Hepatocyte (in vitro differentiated cells): ENCODE measurements around the gene ENO2. TPM values are rescaled to one million over a fixed set of nuclear protein-coding genes. Genes with fewer than 3 reads are reported as not detected.

Experiments used
- DNase-seq: peaks from one replicate; pipeline ENCODE4 v3.0.0-alpha.2; 2016; ENCODE audit warnings: low spot score
- H2AFZ ChIP-seq: fragments of 200-600 bp; sonication (generic); 2 replicates; pipeline ENCODE4 v1.6.0; 2016; ENCODE audit warnings: antibody characterized with exemption, mild to moderate bottlenecking
- H3K27ac ChIP-seq: fragments of 200-600 bp; sonication (generic); 2 replicates; pipeline ENCODE4 v1.5.1; 2016; ENCODE audit warnings: mild to moderate bottlenecking
- H3K27me3 ChIP-seq: fragments of 200-600 bp; sonication (generic); 2 replicates; pipeline ENCODE4 v1.6.1; 2016
- H3K36me3 ChIP-seq: fragments of 200-600 bp; sonication (generic); replicated peaks from 2 replicates; pipeline ENCODE4 v1.5.1; 2016; ENCODE audit warnings: low read depth; ENCODE audit not compliant: insufficient read depth
- H3K4me1 ChIP-seq: fragments of 200-600 bp; sonication (generic); 2 replicates; pipeline ENCODE4 v1.5.1; 2016; ENCODE audit warnings: mild to moderate bottlenecking, moderate library complexity; ENCODE audit not compliant: insufficient read depth
- H3K4me2 ChIP-seq: fragments of 200-600 bp; sonication (generic); 2 replicates; pipeline ENCODE4 v1.6.0; 2016
- H3K4me3 ChIP-seq: fragments of 200-600 bp; sonication (generic); 2 replicates; pipeline ENCODE4 v1.5.1; 2016; ENCODE audit warnings: mild to moderate bottlenecking
- H3K79me2 ChIP-seq: fragments of 200-600 bp; sonication (generic); 2 replicates; pipeline ENCODE4 v1.6.0; 2017; ENCODE audit warnings: mild to moderate bottlenecking
- H3K9me2 ChIP-seq: fragments of 200-600 bp; sonication (generic); replicated peaks from 2 replicates; pipeline ENCODE4 v1.6.0; 2017; ENCODE audit warnings: mild to moderate bottlenecking; ENCODE audit not compliant: insufficient read depth
- H3K9me3 ChIP-seq: fragments of 200-600 bp; sonication (generic); 2 replicates; pipeline ENCODE4 v1.5.1; 2016; ENCODE audit warnings: low read depth, mild to moderate bottlenecking
- H4K20me1 ChIP-seq: fragments of 200-600 bp; sonication (generic); 2 replicates; pipeline ENCODE4 v1.6.0; 2016; ENCODE audit warnings: mild to moderate bottlenecking; ENCODE audit not compliant: insufficient read depth, poor library complexity, severe bottlenecking
- EZH2 ChIP-seq: fragments of 200-600 bp; sonication (generic); IDR thresholded peaks from 2 replicates; pipeline ENCODE4 v1.6.1; 2016; ENCODE audit warnings: antibody characterized with exemption, mild to moderate bottlenecking, borderline replicate concordance
- EZH2phosphoT487 ChIP-seq: fragments of 200-600 bp; sonication (generic); IDR thresholded peaks from one replicate; pipeline ENCODE4 v1.6.1; 2018; ENCODE audit warnings: antibody characterized with exemption, mild to moderate bottlenecking, low read depth, moderate library complexity; ENCODE audit not compliant: unreplicated experiment, severe bottlenecking
- WGBS: methylation state at CpG from one replicate; pipeline ENCODE4 v1.1.6; 2016; ENCODE audit warnings: low lambda C conversion rate; ENCODE audit errors: missing lambda C conversion rate; 5-methylcytosine and 5-hydroxymethylcytosine counted together
- polyA plus RNA-seq: library from polyadenylated mRNA; unstranded; fragments of >200 nt; fragmentation: Nextera tagmentation; extraction: Ambion mirVana; gene quantifications from 2 replicates; pipeline ENCODE4 v1.2.1, GENCODE V29; 2016
- total RNA-seq: library from RNA; depleted of rRNA; stranded (reverse); fragments of >200 nt; gene quantifications from 2 replicates; pipeline ENCODE4 v1.2.3, GENCODE V29; 2014
- TF ChIP-seq, protein P1 (sequence below): fragments of 200-600 bp; sonication (generic); IDR thresholded peaks from 2 replicates; pipeline ENCODE4 v1.5.1; 2016; ENCODE audit warnings: antibody characterized with exemption, mild to moderate bottlenecking; ENCODE audit not compliant: poor library complexity

The ENO2 gene
- total and polyA plus RNA-seq, 2 experiments from 2014 or later: 11.8 to 14.2 TPM

DNA sequence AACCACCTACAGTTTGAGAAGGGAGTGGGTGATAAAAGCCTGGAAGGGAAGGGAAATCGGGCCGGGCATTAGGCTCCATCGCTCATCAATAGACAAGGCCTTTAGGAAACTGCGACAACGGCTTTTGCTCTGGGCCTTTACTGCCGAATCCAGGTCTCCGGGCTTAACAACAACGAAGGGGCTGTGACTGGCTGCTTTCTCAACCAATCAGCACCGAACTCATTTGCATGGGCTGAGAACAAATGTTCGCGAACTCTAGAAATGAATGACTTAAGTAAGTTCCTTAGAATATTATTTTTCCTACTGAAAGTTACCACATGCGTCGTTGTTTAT lies 29.0 kb downstream of the ENO2 start:
- DNase-seq: peak; percentile 91
- no peak overlapping the region for H3K4me3 ChIP-seq

DNA sequence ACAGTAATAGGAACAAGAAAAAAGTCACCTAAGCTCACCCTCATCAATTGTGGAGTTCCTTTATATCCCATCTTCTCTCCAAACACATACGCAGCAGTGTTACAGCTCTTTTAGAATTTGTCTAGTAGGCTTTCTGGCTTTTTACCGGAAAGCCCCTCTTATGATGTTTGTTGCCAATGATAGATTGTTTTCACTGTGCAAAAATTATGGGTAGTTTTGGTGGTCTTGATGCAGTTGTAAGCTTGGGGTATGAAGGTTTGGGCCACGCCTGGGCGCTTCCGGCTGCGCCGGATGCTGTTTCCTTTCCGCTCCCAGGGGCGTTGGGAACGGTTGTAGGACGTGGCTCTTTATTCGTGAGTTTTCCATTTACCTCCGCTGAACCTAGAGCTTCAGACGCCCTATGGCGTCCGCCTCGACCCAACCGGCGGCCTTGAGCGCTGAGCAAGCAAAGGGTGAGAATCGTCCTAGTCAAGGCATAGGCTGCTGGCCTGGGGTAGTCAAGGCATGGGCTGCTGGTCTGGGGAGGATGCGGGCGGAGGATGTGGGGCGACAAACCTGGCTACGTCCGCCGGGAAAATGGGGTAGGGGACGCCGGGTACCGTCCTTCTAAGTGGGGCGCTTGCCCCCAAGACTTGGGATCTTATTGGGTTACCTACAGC lies 29.5 kb downstream of the ENO2 start, which contains the start of the genes C12orf57 and RNU7-1:
Gene C12orf57, plus strand, starts transcription at position 301 of the 659 bp plus-strand sequence. Its CDS starts 100 bp downstream, at position 401.
Gene RNU7-1, plus strand, starts transcription at position 95 of the 659 bp plus-strand sequence.
- no peaks in the 10 kb centered on the region for H4K20me1 ChIP-seq
- peak within 1 kb of the TSS; percentile 42 for H2AFZ ChIP-seq
- H3K4me2 ChIP-seq: peak within 1 kb of the TSS; percentile 88
- peak within 1 kb of the TSS; percentile 48 for H3K4me3 ChIP-seq
- H3K36me3 ChIP-seq: no peaks in the 10 kb centered on the region
- TF ChIP-seq, protein P1, sequence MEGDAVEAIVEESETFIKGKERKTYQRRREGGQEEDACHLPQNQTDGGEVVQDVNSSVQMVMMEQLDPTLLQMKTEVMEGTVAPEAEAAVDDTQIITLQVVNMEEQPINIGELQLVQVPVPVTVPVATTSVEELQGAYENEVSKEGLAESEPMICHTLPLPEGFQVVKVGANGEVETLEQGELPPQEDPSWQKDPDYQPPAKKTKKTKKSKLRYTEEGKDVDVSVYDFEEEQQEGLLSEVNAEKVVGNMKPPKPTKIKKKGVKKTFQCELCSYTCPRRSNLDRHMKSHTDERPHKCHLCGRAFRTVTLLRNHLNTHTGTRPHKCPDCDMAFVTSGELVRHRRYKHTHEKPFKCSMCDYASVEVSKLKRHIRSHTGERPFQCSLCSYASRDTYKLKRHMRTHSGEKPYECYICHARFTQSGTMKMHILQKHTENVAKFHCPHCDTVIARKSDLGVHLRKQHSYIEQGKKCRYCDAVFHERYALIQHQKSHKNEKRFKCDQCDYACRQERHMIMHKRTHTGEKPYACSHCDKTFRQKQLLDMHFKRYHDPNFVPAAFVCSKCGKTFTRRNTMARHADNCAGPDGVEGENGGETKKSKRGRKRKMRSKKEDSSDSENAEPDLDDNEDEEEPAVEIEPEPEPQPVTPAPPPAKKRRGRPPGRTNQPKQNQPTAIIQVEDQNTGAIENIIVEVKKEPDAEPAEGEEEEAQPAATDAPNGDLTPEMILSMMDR: no peak
- no peak for TF ChIP-seq EZH2
- no peak for TF ChIP-seq EZH2phosphoT487
- H3K4me1 ChIP-seq: peaks cover 19% of the 10 kb centered on the region
- peak; percentile 89 for DNase-seq
- peaks cover 28% of the 10 kb centered on the region for H3K79me2 ChIP-seq
- no peaks in the 10 kb centered on the region for H3K9me2 ChIP-seq
- H3K9me3 ChIP-seq: no peaks in the 10 kb centered on the region
- no peaks in the 10 kb centered on the region for H3K27me3 ChIP-seq
- H3K27ac ChIP-seq: peak within 1 kb of the TSS; percentile 81
- under 1% methylated on average over 31 of the region's 31 CpGs for WGBS

More for the DNA sequence above, 29.0 kb downstream of the ENO2 start:
- H3K4me1 ChIP-seq: peaks cover 19% of the 10 kb centered on the region
- 3% methylated on average over 13 of the region's 13 CpGs for WGBS
- H3K36me3 ChIP-seq: no peaks in the 10 kb centered on the region
- peak overlapping the region; percentile 88 for H3K4me2 ChIP-seq
- H3K9me3 ChIP-seq: no peaks in the 10 kb centered on the region
- no peaks in the 10 kb centered on the region for H3K27me3 ChIP-seq
- peaks cover 33% of the 10 kb centered on the region for H3K79me2 ChIP-seq
- no peaks in the 10 kb centered on the region for H4K20me1 ChIP-seq
- peak overlapping the region; percentile 81 for H3K27ac ChIP-seq
- no peak overlapping the region for H2AFZ ChIP-seq
- TF ChIP-seq, protein P1: no peak
- no peak for TF ChIP-seq EZH2phosphoT487
- TF ChIP-seq EZH2: no peak
- no peaks in the 10 kb centered on the region for H3K9me2 ChIP-seq

- peak; percentile 96 for DNase-seq
- Histone ChIP-seq H3K27ac (peak overlapping the region; percentile 81), H3K27me3 (no peaks in the 10 kb centered on the region), H3K79me2 (peaks cover 21% of the 10 kb centered on the region), H3K9me3 (no peaks in the 10 kb centered on the region), H3K36me3 (no peaks in the 10 kb centered on the region), H2AFZ (peak overlapping the region; percentile 42), H3K9me2 (no peaks in the 10 kb centered on the region), H3K4me1 (peaks cover 19% of the 10 kb centered on the region), H4K20me1 (no peaks in the 10 kb centered on the region), H3K4me2 (peak overlapping the region; percentile 88), H3K4me3 (peak overlapping the region; percentile 48)
- TF ChIP-seq, protein P1: peak; percentile 81
- TF ChIP-seq EZH2 (no peak), EZH2phosphoT487 (no peak)
- 4% methylated on average over 48 of the region's 48 CpGs for WGBS
These were observed 30.2 kb downstream of the ENO2 start for GRCh38 chr12:6944381-6945186.
